DOHH2 (cell line): ENCODE measurements around the gene GPR142.

Experiments
- H3F3A ChIP-seq: fragments of 200-600 bp; sonication (generic), shearing (Covaris generic); 2 replicates; pipeline ENCODE4 v1.6.0; 2016; ENCODE audit warnings: antibody characterized with exemption, mild to moderate bottlenecking; ENCODE audit not compliant: control insufficient read depth, insufficient read depth
- H3K27ac ChIP-seq: fragments of 200-600 bp; sonication (generic); 2 replicates; pipeline ENCODE4 v1.5.1; 2014; ENCODE audit warnings: low read depth, mild to moderate bottlenecking, low read length, moderate library complexity
- H3K27me3 ChIP-seq: fragments of 200-600 bp; sonication (generic); 2 replicates; pipeline ENCODE4 v1.6.1; 2014; ENCODE audit warnings: mild to moderate bottlenecking, low read length, mixed read lengths; ENCODE audit not compliant: control insufficient read depth
- H3K36me3 ChIP-seq: fragments of 200-600 bp; sonication (generic); 2 replicates; pipeline ENCODE4 v1.6.1; 2014; ENCODE audit warnings: mild to moderate bottlenecking, low read length, moderate library complexity, mixed read lengths; ENCODE audit not compliant: control insufficient read depth
- H3K4me1 ChIP-seq: fragments of 200-600 bp; sonication (generic); 2 replicates; pipeline ENCODE4 v1.6.1; 2014; ENCODE audit warnings: mild to moderate bottlenecking, low read length, mixed read lengths; ENCODE audit not compliant: control insufficient read depth
- H3K4me2 ChIP-seq: fragments of 200-600 bp; sonication (generic); 2 replicates; pipeline ENCODE4 v1.6.0; 2014; ENCODE audit warnings: mild to moderate bottlenecking, low read length, moderate library complexity
- H3K4me3 ChIP-seq: fragments of 200-600 bp; sonication (generic); 2 replicates; pipeline ENCODE4 v1.5.1; 2014; ENCODE audit warnings: mild to moderate bottlenecking, low read length, mixed read lengths
- H3K79me2 ChIP-seq: fragments of 200-600 bp; sonication (generic); 2 replicates; pipeline ENCODE4 v1.6.1; 2014; ENCODE audit warnings: mild to moderate bottlenecking, low read length, mixed read lengths; ENCODE audit not compliant: control insufficient read depth
- H3K9me2 ChIP-seq: fragments of 200-600 bp; sonication (generic); replicated peaks from 2 replicates; pipeline ENCODE4 v1.6.1; 2014; ENCODE audit warnings: mild to moderate bottlenecking, low read length, mixed read lengths; ENCODE audit not compliant: control insufficient read depth
- H3K9me3 ChIP-seq: fragments of 200-600 bp; sonication (generic); 2 replicates; pipeline ENCODE4 v1.6.1; 2014; ENCODE audit warnings: antibody characterized with exemption, low read length, mixed read lengths; ENCODE audit not compliant: control insufficient read depth, insufficient read depth
- H4K20me1 ChIP-seq: fragments of 200-600 bp; sonication (generic); 2 replicates; pipeline ENCODE4 v1.6.0; 2014; ENCODE audit warnings: low read depth, mild to moderate bottlenecking, antibody characterized with exemption, low read length, moderate library complexity; ENCODE audit not compliant: control insufficient read depth, insufficient read depth
- CTCF ChIP-seq: fragments of 200-600 bp; sonication (generic); IDR thresholded peaks from one replicate; pipeline ENCODE4 v1.5.1; 2014; ENCODE audit warnings: antibody characterized with exemption, mild to moderate bottlenecking, low read depth, low read length; ENCODE audit not compliant: poor library complexity, severe bottlenecking
- EZH2phosphoT487 ChIP-seq: fragments of 200-600 bp; sonication (generic); IDR thresholded peaks from 2 replicates; pipeline ENCODE4 v1.6.1; 2017; ENCODE audit warnings: borderline replicate concordance, mild to moderate bottlenecking, antibody characterized with exemption, low read length, moderate library complexity, mixed read lengths

Gene GPR142

GRCh38 chr17:74417178-74418045, 50.1 kb downstream of the GPR142 start:
- Histone ChIP-seq H3K4me1 (no peaks in the 10 kb centered on the region), H3K36me3 (no peaks in the 10 kb centered on the region), H3K4me3 (no peak overlapping the region), H3K9me3 (no peaks in the 10 kb centered on the region), H3F3A (no peaks in the 10 kb centered on the region), H3K27me3 (no peaks in the 10 kb centered on the region), H3K9me2 (no peaks in the 10 kb centered on the region), H3K4me2 (no peak overlapping the region), H4K20me1 (no peaks in the 10 kb centered on the region), H3K27ac (no peak overlapping the region), H3K79me2 (no peaks in the 10 kb centered on the region)
- TF ChIP-seq EZH2phosphoT487 (no peak), CTCF (no peak)

- Histone ChIP-seq H3K9me3 (no peaks in the 10 kb centered on the region), H4K20me1 (no peaks in the 10 kb centered on the region), H3K27me3 (no peaks in the 10 kb centered on the region), H3K79me2 (no peaks in the 10 kb centered on the region), H3K4me3 (no peak overlapping the region), H3K27ac (no peak overlapping the region), H3F3A (no peaks in the 10 kb centered on the region), H3K36me3 (no peaks in the 10 kb centered on the region), H3K9me2 (no peaks in the 10 kb centered on the region), H3K4me1 (no peaks in the 10 kb centered on the region), H3K4me2 (no peak overlapping the region)
- TF ChIP-seq EZH2phosphoT487 (no peak), CTCF (no peak)
These were observed 52.7 kb downstream of the GPR142 start for GRCh38 chr17:74419928-74420411.
